ENCODE results near the gene GET4. TPM values are rescaled to one million over a fixed set of nuclear protein-coding genes. Genes with fewer than 3 reads are reported as not detected.

GET4 gene
- total RNA-seq, 2 donors from 2014 or later, result 50.0 to 91.9 TPM

- H3K4me3 ChIP-seq, result no peak overlapping the region
- H3K27ac ChIP-seq, result peak overlapping the region; percentile 71 to 74
- TF ChIP-seq POLR2A (IDR thresholded peaks at IDR 0.05) (no peak), POLR2AphosphoS5 (IDR thresholded peaks at IDR 0.05) (no peak)
- TF ChIP-seq, protein P1, sequence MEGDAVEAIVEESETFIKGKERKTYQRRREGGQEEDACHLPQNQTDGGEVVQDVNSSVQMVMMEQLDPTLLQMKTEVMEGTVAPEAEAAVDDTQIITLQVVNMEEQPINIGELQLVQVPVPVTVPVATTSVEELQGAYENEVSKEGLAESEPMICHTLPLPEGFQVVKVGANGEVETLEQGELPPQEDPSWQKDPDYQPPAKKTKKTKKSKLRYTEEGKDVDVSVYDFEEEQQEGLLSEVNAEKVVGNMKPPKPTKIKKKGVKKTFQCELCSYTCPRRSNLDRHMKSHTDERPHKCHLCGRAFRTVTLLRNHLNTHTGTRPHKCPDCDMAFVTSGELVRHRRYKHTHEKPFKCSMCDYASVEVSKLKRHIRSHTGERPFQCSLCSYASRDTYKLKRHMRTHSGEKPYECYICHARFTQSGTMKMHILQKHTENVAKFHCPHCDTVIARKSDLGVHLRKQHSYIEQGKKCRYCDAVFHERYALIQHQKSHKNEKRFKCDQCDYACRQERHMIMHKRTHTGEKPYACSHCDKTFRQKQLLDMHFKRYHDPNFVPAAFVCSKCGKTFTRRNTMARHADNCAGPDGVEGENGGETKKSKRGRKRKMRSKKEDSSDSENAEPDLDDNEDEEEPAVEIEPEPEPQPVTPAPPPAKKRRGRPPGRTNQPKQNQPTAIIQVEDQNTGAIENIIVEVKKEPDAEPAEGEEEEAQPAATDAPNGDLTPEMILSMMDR (IDR thresholded peaks at IDR 0.05), result no peak
Measured at GRCh38 chr7:944744-945143, 68.4 kb downstream of the GET4 start.

DNA sequence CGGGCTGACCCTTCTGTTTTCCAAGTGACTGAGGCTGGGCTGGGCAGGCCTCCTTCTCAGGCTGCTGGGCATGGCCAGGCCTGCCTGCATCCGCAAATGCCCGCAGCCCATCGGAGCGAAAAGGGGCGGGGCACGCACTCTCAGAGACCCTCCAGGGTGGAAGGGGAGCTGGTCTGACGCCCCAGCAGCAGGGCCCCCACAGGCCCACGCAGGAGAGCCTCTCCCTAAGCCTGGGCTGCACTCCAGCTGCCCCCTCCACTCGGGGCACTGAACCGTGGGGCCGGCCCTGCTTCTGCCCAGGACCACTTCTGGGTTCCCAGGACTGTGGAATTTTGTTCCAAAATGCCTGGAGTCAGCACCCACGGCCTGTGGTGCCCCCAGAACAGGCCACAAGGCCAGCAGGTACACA is 68.8 kb downstream of the GET4 start:
- WGBS, result 55% methylated on average over 12 of the region's 13 CpGs
- Histone ChIP-seq H3K4me3 (no peak overlapping the region), H3K9me3 (no peaks in the 10 kb centered on the region), H3K27ac (peak overlapping the region; percentile 71 to 74), H3K36me3 (no peaks in the 10 kb centered on the region), H3K27me3 (replicated peaks; ENCODE audit: insufficient read depth) (no peaks in the 10 kb centered on the region), H3K4me1 (replicated peaks) (no peaks in the 10 kb centered on the region)
- TF ChIP-seq POLR2AphosphoS5 (IDR thresholded peaks at IDR 0.05) (no peak), POLR2A (IDR thresholded peaks at IDR 0.05) (no peak)
- TF ChIP-seq, protein P1 (IDR thresholded peaks at IDR 0.05), result no peak
- no peak for DNase-seq (ENCODE audit: low spot score)
- intact Hi-C loops (cut with DNase I), result no loop called here

More at GRCh38 chr7:944744-945143, 68.4 kb downstream of the GET4 start:
- Histone ChIP-seq H3K9me3 (no peaks in the 10 kb centered on the region), H3K27me3 (replicated peaks; ENCODE audit: insufficient read depth) (no peaks in the 10 kb centered on the region), H3K4me1 (replicated peaks) (no peaks in the 10 kb centered on the region), H3K36me3 (no peaks in the 10 kb centered on the region)
- intact Hi-C loops (cut with DNase I), result no loop called here
- 48% methylated on average over 5 of the region's 5 CpGs for WGBS
- DNase-seq (ENCODE audit: low spot score), result no peak

DNA sequence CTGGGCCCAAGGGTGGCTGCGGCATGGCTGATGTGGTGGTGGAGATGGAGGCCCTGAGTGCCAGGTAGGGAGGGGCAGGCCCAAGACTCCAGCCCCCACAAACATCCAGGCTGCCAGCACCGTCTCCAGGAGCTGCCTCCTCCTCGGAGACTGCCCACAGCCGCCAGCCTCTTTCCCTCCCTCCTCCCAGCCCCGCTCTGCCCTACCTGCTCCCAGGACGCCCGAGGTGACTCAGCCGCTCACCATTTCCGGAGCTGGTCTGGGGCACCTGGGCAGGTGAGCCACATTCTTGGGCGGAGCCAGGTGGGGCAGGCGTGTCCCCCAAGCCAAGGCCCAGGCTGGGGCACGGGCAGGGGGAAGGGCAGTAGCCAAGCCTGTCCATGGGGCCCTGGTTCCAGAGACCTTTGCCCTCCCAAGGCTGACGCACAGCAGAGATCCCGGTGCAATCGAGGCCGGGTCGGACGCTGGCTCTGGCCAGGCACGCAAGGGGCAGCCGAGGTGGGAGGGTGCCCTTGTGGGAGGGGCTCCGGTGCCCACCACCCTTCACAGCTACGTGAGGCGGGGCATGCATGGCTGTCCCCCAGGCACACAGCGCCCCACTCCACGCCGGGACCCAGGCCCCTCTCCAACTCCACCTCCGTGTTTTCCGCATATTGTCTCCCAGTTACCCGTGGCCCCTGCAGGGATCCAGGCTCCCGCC is 69.4 kb downstream of the GET4 start:
- intact Hi-C loops (cut with DNase I), result no loop called here
- peak; percentile 85 for DNase-seq (ENCODE audit: low spot score)
- Histone ChIP-seq H3K4me1 (replicated peaks) (no peaks in the 10 kb centered on the region), H3K9me3 (no peaks in the 10 kb centered on the region), H3K36me3 (no peaks in the 10 kb centered on the region), H3K4me3 (no peak overlapping the region), H3K27ac (peak overlapping the region; percentile 71 to 74), H3K27me3 (replicated peaks; ENCODE audit: insufficient read depth) (no peaks in the 10 kb centered on the region)
- TF ChIP-seq, protein P1 (IDR thresholded peaks at IDR 0.05), result no peak
- TF ChIP-seq POLR2A (IDR thresholded peaks at IDR 0.05) (peak; percentile 61), POLR2AphosphoS5 (IDR thresholded peaks at IDR 0.05) (peak; percentile 81)
- WGBS, result 47% methylated on average over 30 of the region's 30 CpGs

Other genes starting within 250 kb of the GET4 start
- 10 to 100 TPM; 30.8 to 52.0 TPM for gene DNAAF5, start 149.9 kb upstream of the GET4 start, total RNA-seq
- 10 to 100 TPM; 20.2 to 44.8 TPM for gene PRKAR1B, start 149.3 kb upstream of the GET4 start, total RNA-seq
- 100 to 1,000 TPM; 106 to 177 TPM for gene SUN1, start 44.1 kb upstream of the GET4 start, total RNA-seq
- 1 to 10 TPM; 5.9 to 8.3 TPM for gene ADAP1, start 78.1 kb downstream of the GET4 start, total RNA-seq
- gene COX19, start 99.0 kb downstream of the GET4 start, total RNA-seq, result 10 to 100 TPM; 11.3 to 17.0 TPM
- gene CYP2W1, start 106.6 kb downstream of the GET4 start, total RNA-seq, result 1 to 10 TPM; 3.1 to 4.0 TPM
- 10 to 100 TPM in 1 of 2 donors, 1 to 10 TPM in 1; 6.1 to 25.9 TPM for gene GPR146, start 168.0 kb downstream of the GET4 start, total RNA-seq
- gene GPER1, start 211.6 kb downstream of the GET4 start, total RNA-seq, result 10 to 100 TPM in 1 of 2 donors, 1 to 10 TPM in 1; 7.4 to 11.5 TPM